Measurements from ENCODE around the gene PAPOLG. TPM values are rescaled to one million over a fixed set of nuclear protein-coding genes. Genes with fewer than 3 reads are reported as not detected.
"Not testable (repeated sequence)": the region's sequence is repeated elsewhere in the genome, so short reads cannot be mapped to it uniquely, and the experiment has no call there.

Gene PAPOLG
- total RNA-seq, 4 donors from 2014 or later = 11.7 to 19.5 (median 15.7) TPM

GRCh38 chr2:60806988-60807681, 51.1 kb downstream of the PAPOLG start:
- 36 to 67% methylated on average over 4 to 6 of the region's 6 CpGs for WGBS, 2 donors (ENCODE audit: low coverage in 1 of 2)
- Histone ChIP-seq H3K4me1 (no peaks in the 10 kb centered on the region), H3K9me3 (no peaks in the 10 kb centered on the region), H3K27me3 (no peaks in the 10 kb centered on the region), H3K27ac (no peak overlapping the region), H3K36me3 (peaks cover 0 to 25% of the 10 kb centered on the region in 2 donors), H3K4me3 (no peak overlapping the region)
- no peak for ATAC-seq
- TF ChIP-seq EP300 (IDR thresholded peaks at IDR 0.05) (no peak), CTCF (IDR thresholded peaks at IDR 0.05) (no peak), POLR2A (IDR thresholded peaks at IDR 0.05) (no peak), POLR2AphosphoS5 (IDR thresholded peaks at IDR 0.05) (no peak)

- Histone ChIP-seq H3K27me3 (no peaks in the 10 kb centered on the region), H3K27ac (no peak overlapping the region), H3K4me3 (no peak overlapping the region), H3K4me1 (no peaks in the 10 kb centered on the region), H3K36me3 (peaks cover 0 to 13% of the 10 kb centered on the region in 2 donors), H3K9me3 (no peaks in the 10 kb centered on the region)
- ATAC-seq = no peak
- TF ChIP-seq POLR2AphosphoS5 (IDR thresholded peaks at IDR 0.05) = no peak
- TF ChIP-seq EP300 (IDR thresholded peaks at IDR 0.05) = no peak
- TF ChIP-seq POLR2A (IDR thresholded peaks at IDR 0.05) = no peak
- TF ChIP-seq CTCF (IDR thresholded peaks at IDR 0.05) = no peak
- 66 to 90% methylated on average over 2 to 12 of the region's 16 CpGs for WGBS, 2 donors (ENCODE audit: low coverage in 1 of 2)
Observed at GRCh38 chr2:60808330-60808801, 52.3 kb downstream of the PAPOLG start.

- H3K27me3 ChIP-seq = no peaks in the 10 kb centered on the region
- WGBS, 2 donors (ENCODE audit: low coverage in 1 of 2) = 83 to 84% methylated on average over 4 to 13 of the region's 14 CpGs
- TF ChIP-seq POLR2AphosphoS5 (IDR thresholded peaks at IDR 0.05) (no peak), POLR2A (IDR thresholded peaks at IDR 0.05) (no peak), CTCF (IDR thresholded peaks at IDR 0.05) (no peak), EP300 (IDR thresholded peaks at IDR 0.05) (no peak)
- no peak overlapping the region for H3K27ac ChIP-seq
- H3K4me3 ChIP-seq = no peak overlapping the region
- H3K4me1 ChIP-seq = no peaks in the 10 kb centered on the region
- no peaks in the 10 kb centered on the region for H3K9me3 ChIP-seq
- ATAC-seq = no peak
- no peaks in the 10 kb centered on the region for H3K36me3 ChIP-seq
Observed at GRCh38 chr2:60811491-60812375, 55.7 kb downstream of the PAPOLG start.

GRCh38 chr2:60817191-60817590, 61.1 kb downstream of the PAPOLG start:
- H3K36me3 ChIP-seq, H3K9me3 ChIP-seq, H3K27me3 ChIP-seq, H3K4me1 ChIP-seq, ATAC-seq, H3K4me3 ChIP-seq, H3K27ac ChIP-seq: not testable (repeated sequence)
- 85 to 87% methylated on average over 4 to 8 of the region's 9 CpGs for WGBS, 2 donors (ENCODE audit: low coverage in 1 of 2)

- Histone ChIP-seq H3K4me1 (no peaks in the 10 kb centered on the region), H3K4me3 (no peak overlapping the region), H3K9me3 (no peaks in the 10 kb centered on the region), H3K27me3 (no peaks in the 10 kb centered on the region), H3K36me3 (no peaks in the 10 kb centered on the region), H3K27ac (no peak overlapping the region)
- TF ChIP-seq POLR2A (IDR thresholded peaks at IDR 0.05) = no peak
- TF ChIP-seq EP300 (IDR thresholded peaks at IDR 0.05) = no peak
- TF ChIP-seq POLR2AphosphoS5 (IDR thresholded peaks at IDR 0.05) = no peak
- no peak for TF ChIP-seq CTCF (IDR thresholded peaks at IDR 0.05)
- no peak for ATAC-seq
- 57 to 64% methylated on average over 4 of the region's 4 CpGs for WGBS, 2 donors (ENCODE audit: low coverage in 1 of 2)
Observed at GRCh38 chr2:60818272-60818671, 62.2 kb downstream of the PAPOLG start.
